ENCODE measurements around the gene ALDH3B1. TPM values are rescaled to one million over a fixed set of nuclear protein-coding genes. Genes with fewer than 3 reads are reported as not detected.

ALDH3B1 gene
- total RNA-seq, 1 experiment from 2014 or later, result 41.6 TPM

GRCh38 chr11:68032997-68033707, 23.0 kb downstream of the ALDH3B1 start:
- no peak for DNase-seq
- intact Hi-C loops (cut with micrococcal nuclease; ENCODE audit: unreplicated experiment), result loop anchor here (10.0 kb wide), 1 partner anchor 172 kb away; no protein-coding TSS in a partner anchor
- Mint-ChIP-seq H3K36me3 (ENCODE audit: insufficient read depth, unreplicated experiment) (peaks cover 66% of the 10 kb centered on the region), H3K27me3 (ENCODE audit: unreplicated experiment) (no peaks in the 10 kb centered on the region), H3K4me3 (ENCODE audit: low read depth, unreplicated experiment) (no peak overlapping the region), H3K4me1 (ENCODE audit: low read depth, unreplicated experiment) (peaks cover 31% of the 10 kb centered on the region), H3K9me3 (ENCODE audit: low read depth, unreplicated experiment) (no peaks in the 10 kb centered on the region), H3K27ac (ENCODE audit: unreplicated experiment) (no peak overlapping the region)
- CTCF ChIA-PET, result interaction anchor here (0.7 kb wide), 1 partner anchor 605 kb away, joined by 3 read pairs; no protein-coding TSS in a partner anchor
- BruUV-seq (replicated peaks), result no TSS peak
- TF ChIP-seq CTCF (IDR thresholded peaks at IDR 0.05; ENCODE audit: unreplicated experiment), result no peak

GRCh38 chr11:68033708-68034045, 23.6 kb downstream of the ALDH3B1 start:
- no peak for TF ChIP-seq CTCF (IDR thresholded peaks at IDR 0.05; ENCODE audit: unreplicated experiment)
- H3K36me3 Mint-ChIP-seq (ENCODE audit: insufficient read depth, unreplicated experiment), result peaks cover 65% of the 10 kb centered on the region
- H3K4me1 Mint-ChIP-seq (ENCODE audit: low read depth, unreplicated experiment), result peaks cover 27% of the 10 kb centered on the region
- no peaks in the 10 kb centered on the region for H3K9me3 Mint-ChIP-seq (ENCODE audit: low read depth, unreplicated experiment)
- no peak overlapping the region for H3K4me3 Mint-ChIP-seq (ENCODE audit: low read depth, unreplicated experiment)
- H3K27me3 Mint-ChIP-seq (ENCODE audit: unreplicated experiment), result no peaks in the 10 kb centered on the region
- no peak for DNase-seq
- no peak overlapping the region for H3K27ac Mint-ChIP-seq (ENCODE audit: unreplicated experiment)
- no TSS peak for BruUV-seq (replicated peaks)
- CTCF ChIA-PET, result interaction anchor here (0.6 to 0.7 kb wide), 2 partner anchors 25 to 605 kb away, joined by 3 read pairs; no protein-coding TSS in a partner anchor
- intact Hi-C loops (cut with micrococcal nuclease; ENCODE audit: unreplicated experiment), result loop anchor here (10.0 kb wide), 1 partner anchor 171 kb away; no protein-coding TSS in a partner anchor

- Mint-ChIP-seq H3K9me3 (ENCODE audit: low read depth, unreplicated experiment) (no peaks in the 10 kb centered on the region), H3K4me3 (ENCODE audit: low read depth, unreplicated experiment) (no peak overlapping the region), H3K4me1 (ENCODE audit: low read depth, unreplicated experiment) (peaks cover 17% of the 10 kb centered on the region), H3K27me3 (ENCODE audit: unreplicated experiment) (no peaks in the 10 kb centered on the region), H3K36me3 (ENCODE audit: insufficient read depth, unreplicated experiment) (peaks cover 53% of the 10 kb centered on the region), H3K27ac (ENCODE audit: unreplicated experiment) (no peak overlapping the region)
- CTCF ChIA-PET, result no interaction called here
- intact Hi-C loops (cut with micrococcal nuclease; ENCODE audit: unreplicated experiment), result loop anchor here (10.0 kb wide), 1 partner anchor 169 kb away; no protein-coding TSS in a partner anchor
- BruUV-seq (replicated peaks), result no TSS peak
- no peak for TF ChIP-seq CTCF (IDR thresholded peaks at IDR 0.05; ENCODE audit: unreplicated experiment)
- no peak for DNase-seq
Observed at GRCh38 chr11:68035266-68035876, 25.2 kb downstream of the ALDH3B1 start.

- CTCF ChIA-PET, result interaction anchor here (0.7 kb wide), 1 partner anchor 70 kb away, joined by 4 read pairs; no protein-coding TSS in a partner anchor
- no peaks in the 10 kb centered on the region for H3K27me3 Mint-ChIP-seq (ENCODE audit: unreplicated experiment)
- intact Hi-C loops (cut with micrococcal nuclease; ENCODE audit: unreplicated experiment), result loop anchor here (10.0 kb wide), 1 partner anchor 169 kb away; no protein-coding TSS in a partner anchor
- peaks cover 44% of the 10 kb centered on the region for H3K36me3 Mint-ChIP-seq (ENCODE audit: insufficient read depth, unreplicated experiment)
- TF ChIP-seq CTCF (IDR thresholded peaks at IDR 0.05; ENCODE audit: unreplicated experiment), result no peak
- no peak for DNase-seq
- peaks cover 18% of the 10 kb centered on the region for H3K4me1 Mint-ChIP-seq (ENCODE audit: low read depth, unreplicated experiment)
- no peak overlapping the region for H3K4me3 Mint-ChIP-seq (ENCODE audit: low read depth, unreplicated experiment)
- no peaks in the 10 kb centered on the region for H3K9me3 Mint-ChIP-seq (ENCODE audit: low read depth, unreplicated experiment)
- no TSS peak for BruUV-seq (replicated peaks)
- H3K27ac Mint-ChIP-seq (ENCODE audit: unreplicated experiment), result no peak overlapping the region
Observed at GRCh38 chr11:68036141-68036716, 26.1 kb downstream of the ALDH3B1 start.

All from Calu3 (cell line).